ENCODE results near the gene CFAP410. TPM values are rescaled to one million over a fixed set of nuclear protein-coding genes. Genes with fewer than 3 reads are reported as not detected.

CFAP410 gene
- total and polyA plus RNA-seq, 9 donors: 1.2 to 40.8 (median 29.3) TPM

DNA sequence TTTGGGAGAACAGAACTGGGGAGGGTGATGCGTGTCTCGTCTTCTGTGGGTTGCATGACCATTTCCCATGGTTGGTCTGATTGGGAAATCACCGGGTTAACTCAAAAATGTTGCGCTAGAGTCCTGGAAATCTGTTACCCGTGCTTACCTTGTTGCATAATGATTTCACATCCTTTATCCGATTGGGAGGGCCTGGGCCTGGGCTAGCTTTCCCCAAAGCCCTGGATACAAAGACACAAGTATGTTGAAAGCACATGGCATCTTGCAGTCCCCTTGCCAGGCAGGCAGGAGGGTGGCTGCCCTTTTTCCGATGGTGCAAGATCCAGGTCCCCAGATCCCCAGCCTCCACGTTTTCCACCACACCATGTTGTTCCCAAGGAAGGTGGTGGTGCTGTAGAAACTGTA, 14.8 kb upstream of the CFAP410 start:
- H3K9me3 ChIP-seq: no peaks in the 10 kb centered on the region
- H3K4me1 ChIP-seq (ENCODE audit: insufficient read depth): no peaks in the 10 kb centered on the region
- intact Hi-C loops (cut with DNase I): loop anchor here in 1 of 4 donors (10.0 kb wide), 1 partner anchor 111 kb away; no protein-coding TSS in a partner anchor
- H3K27me3 ChIP-seq: no peaks in the 10 kb centered on the region
- no peak for DNase-seq
- H3K36me3 ChIP-seq: no peaks in the 10 kb centered on the region
- no peak overlapping the region for H3K27ac ChIP-seq
- WGBS, 3 donors: 70 to 79% (median 73%) methylated on average over 8 of the region's 8 CpGs
- no peak for TF ChIP-seq EP300 (IDR thresholded peaks at IDR 0.05)
- TF ChIP-seq, protein P1, sequence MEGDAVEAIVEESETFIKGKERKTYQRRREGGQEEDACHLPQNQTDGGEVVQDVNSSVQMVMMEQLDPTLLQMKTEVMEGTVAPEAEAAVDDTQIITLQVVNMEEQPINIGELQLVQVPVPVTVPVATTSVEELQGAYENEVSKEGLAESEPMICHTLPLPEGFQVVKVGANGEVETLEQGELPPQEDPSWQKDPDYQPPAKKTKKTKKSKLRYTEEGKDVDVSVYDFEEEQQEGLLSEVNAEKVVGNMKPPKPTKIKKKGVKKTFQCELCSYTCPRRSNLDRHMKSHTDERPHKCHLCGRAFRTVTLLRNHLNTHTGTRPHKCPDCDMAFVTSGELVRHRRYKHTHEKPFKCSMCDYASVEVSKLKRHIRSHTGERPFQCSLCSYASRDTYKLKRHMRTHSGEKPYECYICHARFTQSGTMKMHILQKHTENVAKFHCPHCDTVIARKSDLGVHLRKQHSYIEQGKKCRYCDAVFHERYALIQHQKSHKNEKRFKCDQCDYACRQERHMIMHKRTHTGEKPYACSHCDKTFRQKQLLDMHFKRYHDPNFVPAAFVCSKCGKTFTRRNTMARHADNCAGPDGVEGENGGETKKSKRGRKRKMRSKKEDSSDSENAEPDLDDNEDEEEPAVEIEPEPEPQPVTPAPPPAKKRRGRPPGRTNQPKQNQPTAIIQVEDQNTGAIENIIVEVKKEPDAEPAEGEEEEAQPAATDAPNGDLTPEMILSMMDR (IDR thresholded peaks at IDR 0.05): no peak
- TF ChIP-seq POLR2A (IDR thresholded peaks at IDR 0.05): no peak
- no peak overlapping the region for H3K4me3 ChIP-seq

DNA sequence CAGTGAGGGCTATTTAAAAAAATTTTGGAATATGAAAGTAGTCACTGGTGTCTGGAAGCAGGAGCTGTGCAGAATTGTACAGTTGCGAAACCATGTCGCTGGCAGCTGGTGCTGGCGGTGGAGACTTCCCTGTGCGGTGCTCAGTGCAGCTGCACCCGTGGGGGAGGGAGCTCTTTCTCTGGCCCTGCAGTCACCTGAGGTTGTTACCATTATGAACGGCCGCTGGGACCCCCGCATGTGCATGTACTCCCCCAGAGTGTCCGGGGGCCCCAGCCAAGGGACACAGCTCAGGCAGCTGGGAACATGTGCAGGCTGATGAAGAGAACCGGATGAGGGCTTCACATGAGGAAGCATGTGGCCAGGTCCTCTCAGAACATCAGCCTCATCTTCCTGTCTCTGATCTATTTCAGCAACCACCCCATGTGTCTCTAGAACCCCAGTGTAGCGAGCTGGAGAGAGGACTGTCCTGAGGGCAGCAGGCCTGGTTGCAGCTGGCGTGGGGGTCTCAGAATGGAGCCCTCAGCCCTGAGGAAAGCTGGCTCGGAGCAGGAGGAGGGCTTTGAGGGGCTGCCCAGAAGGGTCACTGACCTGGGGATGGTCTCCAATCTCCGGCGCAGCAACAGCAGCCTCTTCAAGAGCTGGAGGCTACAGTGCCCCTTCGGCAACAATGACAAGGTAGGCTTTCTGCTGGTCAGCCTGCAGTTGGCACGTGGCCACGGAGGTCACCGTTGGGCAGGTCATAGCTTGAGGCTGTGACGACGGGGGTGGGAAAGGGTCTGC, 14.2 kb upstream of the CFAP410 start, which contains the start of gene TRPM2:
TSS of gene TRPM2 (plus strand) at position 431 of the 780 bp plus-strand sequence. CDS start at position 511, 80 bp downstream.
- Histone ChIP-seq H3K36me3 (no peaks in the 10 kb centered on the region), H3K27me3 (no peaks in the 10 kb centered on the region), H3K4me1 (ENCODE audit: insufficient read depth) (no peaks in the 10 kb centered on the region), H3K9me3 (no peaks in the 10 kb centered on the region), H3K4me3 (no peak within 1 kb of the TSS), H3K27ac (no peak within 1 kb of the TSS)
- TF ChIP-seq POLR2A (IDR thresholded peaks at IDR 0.05) (no peak), EP300 (IDR thresholded peaks at IDR 0.05) (no peak)
- TF ChIP-seq, protein P1 (IDR thresholded peaks at IDR 0.05): no peak
- intact Hi-C loops (cut with DNase I): loop anchor here in 1 of 4 donors (10.0 kb wide), 1 partner anchor 111 kb away; no protein-coding TSS in a partner anchor
- 40 to 41% (median 40%) methylated on average over 20 to 21 of the region's 21 CpGs for WGBS, 3 donors
- no peak for DNase-seq

DNA sequence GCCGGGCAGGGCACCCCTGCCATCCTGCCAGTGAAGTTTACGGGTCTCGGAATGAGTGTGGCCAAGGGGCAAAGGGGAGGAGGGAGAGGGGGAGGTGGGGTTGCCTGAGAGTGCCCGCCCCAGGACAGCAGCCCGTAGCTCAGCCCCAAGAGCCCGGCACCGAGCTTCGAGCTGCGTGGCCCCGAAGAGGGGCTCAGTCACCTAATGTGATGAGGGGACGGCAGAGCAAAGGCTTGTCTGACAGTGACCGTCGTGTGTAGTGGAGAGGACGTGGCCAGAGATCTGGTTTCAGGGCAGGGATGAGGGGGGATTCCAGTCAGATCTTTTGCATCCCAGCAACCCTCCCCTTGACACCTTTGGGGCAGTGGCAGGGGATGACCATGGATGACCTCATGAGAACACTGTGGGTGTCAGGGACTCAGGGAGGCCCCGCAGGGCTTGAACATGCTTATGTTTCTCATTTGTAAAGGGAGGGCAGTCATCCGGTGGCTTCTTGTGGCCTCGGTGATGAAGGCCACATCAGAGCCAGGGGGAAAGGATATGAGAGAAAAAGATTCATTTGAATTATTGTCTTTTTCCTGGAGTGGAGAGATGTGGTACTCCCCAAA, 13.2 kb upstream of the CFAP410 start:
- no peak for TF ChIP-seq EP300 (IDR thresholded peaks at IDR 0.05)
- TF ChIP-seq POLR2A (IDR thresholded peaks at IDR 0.05): no peak
- intact Hi-C loops (cut with DNase I): loop anchor here in 1 of 4 donors (10.0 kb wide), 1 partner anchor 112 kb away; no protein-coding TSS in a partner anchor
- no peaks in the 10 kb centered on the region for H3K4me1 ChIP-seq (ENCODE audit: insufficient read depth)
- H3K27me3 ChIP-seq: no peaks in the 10 kb centered on the region
- no peaks in the 10 kb centered on the region for H3K36me3 ChIP-seq
- whole genome bisulfite sequencing, 3 donors: 69 to 76% (median 73%) methylated on average over 17 of the region's 17 CpGs
- no peak overlapping the region for H3K4me3 ChIP-seq
- DNase-seq: no peak
- no peak overlapping the region for H3K27ac ChIP-seq
- H3K9me3 ChIP-seq: no peaks in the 10 kb centered on the region

DNA sequence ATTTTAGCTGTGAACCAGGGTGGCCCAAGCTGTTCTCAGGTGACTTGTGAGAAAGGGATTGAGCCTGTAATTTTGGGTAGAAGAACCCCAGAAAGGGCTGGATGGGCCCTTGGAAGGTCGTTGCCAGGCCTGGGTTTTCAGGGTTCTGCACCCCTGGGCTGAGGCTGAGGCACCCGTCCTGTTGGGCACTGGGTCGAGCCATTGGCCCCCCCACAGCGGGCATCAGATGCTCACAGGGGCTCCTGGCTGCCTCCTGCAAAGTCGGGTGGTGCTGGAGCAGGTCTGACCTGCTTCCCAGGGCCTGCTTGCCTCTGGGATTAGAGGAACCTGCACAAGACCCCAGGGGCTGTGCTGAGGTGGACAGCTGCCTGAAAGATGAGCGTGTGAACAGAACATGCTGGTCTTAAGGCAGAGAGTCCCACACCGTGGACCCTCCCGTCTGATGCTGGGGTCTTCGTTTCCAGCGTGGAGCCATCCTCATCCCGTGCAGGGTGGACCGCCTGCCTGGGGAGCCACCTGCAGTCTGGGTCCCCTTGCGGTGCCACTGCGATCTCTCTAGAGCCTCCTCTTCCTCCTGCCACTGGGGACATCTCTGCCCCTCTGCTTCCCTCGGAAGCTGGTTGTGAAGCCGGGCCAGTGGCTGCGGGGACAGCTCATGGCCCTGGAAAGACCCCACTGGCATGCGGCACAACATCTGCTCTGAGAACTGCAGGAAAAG, 12.5 kb upstream of the CFAP410 start:
- intact Hi-C loops (cut with DNase I): loop anchor here in 1 of 4 donors (10.0 kb wide), 1 partner anchor 113 kb away; no protein-coding TSS in a partner anchor
- TF ChIP-seq EP300 (IDR thresholded peaks at IDR 0.05) (no peak), POLR2A (IDR thresholded peaks at IDR 0.05) (no peak)
- TF ChIP-seq, protein P1 (IDR thresholded peaks at IDR 0.05): no peak

More for the DNA sequence above, 12.5 kb upstream of the CFAP410 start:
- Histone ChIP-seq H3K4me3 (no peak overlapping the region), H3K36me3 (no peaks in the 10 kb centered on the region), H3K9me3 (no peaks in the 10 kb centered on the region), H3K4me1 (ENCODE audit: insufficient read depth) (no peaks in the 10 kb centered on the region), H3K27ac (no peak overlapping the region), H3K27me3 (no peaks in the 10 kb centered on the region)
- 82 to 83% (median 83%) methylated on average over 18 of the region's 18 CpGs for WGBS, 3 donors
- DNase-seq: no peak
